HEK293T (cell line): Measurements from ENCODE around the gene TSPAN17.

Experiments used
- CTCF ChIA-PET: fragments of 350-600 bp; formaldehyde crosslinking; extraction: SDS; loops from one replicate; lab custom pipeline; 2021; ENCODE audit warnings: antibody characterized with exemption, inconsistent platforms; lab: Yijun Ruan, JAX
- POLR2A ChIA-PET: fragments of 350-600 bp; formaldehyde crosslinking; extraction: SDS; loops from one replicate; lab custom pipeline; 2020; ENCODE audit warnings: antibody characterized with exemption, inconsistent platforms; lab: Yijun Ruan, JAX
- DNase-seq: peaks from one replicate; pipeline ENCODE4 v3.0.0; 2012; ENCODE audit warnings: mixed read lengths; ENCODE audit errors: extremely low spot score
- ARNT ChIP-seq: fragments of 450-650 bp; IDR thresholded peaks from 2 replicates; pipeline ENCODE4 v1.6.1; 2017; ENCODE audit warnings: mild to moderate bottlenecking
- BHLHE40 ChIP-seq: fragments of 450-650 bp; IDR thresholded peaks from 2 replicates; pipeline ENCODE4 v1.6.1; 2016; ENCODE audit warnings: mild to moderate bottlenecking, moderate library complexity, borderline replicate concordance
- CTBP1 ChIP-seq: fragments of 450-650 bp; IDR thresholded peaks from 2 replicates; pipeline ENCODE4 v1.6.1; 2016; ENCODE audit warnings: borderline replicate concordance
- ELF4 ChIP-seq: fragments of 450-650 bp; IDR thresholded peaks from 2 replicates; pipeline ENCODE4 v1.6.1; 2017; ENCODE audit warnings: antibody characterized with exemption
- FOXA1 ChIP-seq: fragments of 450-650 bp; IDR thresholded peaks from 2 replicates; pipeline ENCODE4 v1.6.1; 2016; ENCODE audit warnings: mild to moderate bottlenecking
- FOXK2 ChIP-seq: fragments of 450-650 bp; IDR thresholded peaks from 2 replicates; pipeline ENCODE4 v1.6.1; 2016; ENCODE audit warnings: mild to moderate bottlenecking
- FOXM1 ChIP-seq: fragments of 450-650 bp; IDR thresholded peaks from 2 replicates; pipeline ENCODE4 v1.6.1; 2017; ENCODE audit warnings: mild to moderate bottlenecking, borderline replicate concordance
- HDGF ChIP-seq: fragments of 450-650 bp; IDR thresholded peaks from 2 replicates; pipeline ENCODE4 v1.6.1; 2017; ENCODE audit warnings: antibody characterized with exemption, borderline replicate concordance
- L3MBTL2 ChIP-seq: fragments of 450-650 bp; conservative IDR thresholded peaks from 2 replicates; pipeline ENCODE4 v1.6.1; 2016; ENCODE audit warnings: mild to moderate bottlenecking
- LEF1 ChIP-seq: fragments of 450-650 bp; IDR thresholded peaks from 2 replicates; pipeline ENCODE4 v1.6.1; 2017; ENCODE audit warnings: mild to moderate bottlenecking, borderline replicate concordance
- NFRKB ChIP-seq: fragments of 450-650 bp; IDR thresholded peaks from 2 replicates; pipeline ENCODE4 v1.6.1; 2016; ENCODE audit warnings: mild to moderate bottlenecking, moderate library complexity
- SP1 ChIP-seq: fragments of 450-650 bp; IDR thresholded peaks from 2 replicates; pipeline ENCODE4 v1.6.1; 2017
- SUZ12 ChIP-seq: fragments of 450-650 bp; IDR thresholded peaks from 2 replicates; pipeline ENCODE4 v1.6.1; 2016; ENCODE audit warnings: mild to moderate bottlenecking
- TARDBP ChIP-seq: fragments of 450-650 bp; IDR thresholded peaks from 2 replicates; pipeline ENCODE4 v1.6.1; 2016
- ZNF384 ChIP-seq: fragments of 450-650 bp; IDR thresholded peaks from 2 replicates; pipeline ENCODE4 v1.6.1; 2016
- TF ChIP-seq, protein P1 (sequence below): fragments of 450-650 bp; IDR thresholded peaks from 2 replicates; pipeline ENCODE4 v1.6.1; 2016

TSPAN17 gene

DNA sequence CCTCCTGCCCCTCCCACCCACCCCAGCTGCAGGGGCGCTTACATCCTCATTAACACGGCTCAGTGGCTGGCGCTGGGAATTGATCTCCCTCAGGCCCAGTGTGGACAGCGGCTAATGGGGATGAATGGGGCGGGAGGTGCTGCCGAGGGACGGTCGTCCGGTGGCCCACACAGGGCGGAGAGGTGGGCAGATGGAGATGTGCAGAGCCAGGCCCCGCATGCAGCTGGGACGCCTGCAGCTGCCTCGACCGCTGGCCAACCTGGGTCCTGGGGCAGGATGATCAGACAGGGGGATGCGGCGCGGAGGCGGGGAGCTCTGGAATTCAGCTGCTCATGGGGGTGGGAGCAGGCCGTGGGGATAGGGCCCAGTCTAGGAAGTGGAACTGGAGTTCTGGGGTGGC is 17.6 kb downstream of the TSPAN17 start:
- no peak for DNase-seq
- TF ChIP-seq ARNT (no peak), LEF1 (no peak), SUZ12 (no peak)
- TF ChIP-seq, protein P1, sequence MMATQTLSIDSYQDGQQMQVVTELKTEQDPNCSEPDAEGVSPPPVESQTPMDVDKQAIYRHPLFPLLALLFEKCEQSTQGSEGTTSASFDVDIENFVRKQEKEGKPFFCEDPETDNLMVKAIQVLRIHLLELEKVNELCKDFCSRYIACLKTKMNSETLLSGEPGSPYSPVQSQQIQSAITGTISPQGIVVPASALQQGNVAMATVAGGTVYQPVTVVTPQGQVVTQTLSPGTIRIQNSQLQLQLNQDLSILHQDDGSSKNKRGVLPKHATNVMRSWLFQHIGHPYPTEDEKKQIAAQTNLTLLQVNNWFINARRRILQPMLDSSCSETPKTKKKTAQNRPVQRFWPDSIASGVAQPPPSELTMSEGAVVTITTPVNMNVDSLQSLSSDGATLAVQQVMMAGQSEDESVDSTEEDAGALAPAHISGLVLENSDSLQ: no peak
- ChIA-PET CTCF (no interaction called here), POLR2A (no interaction called here)

DNA sequence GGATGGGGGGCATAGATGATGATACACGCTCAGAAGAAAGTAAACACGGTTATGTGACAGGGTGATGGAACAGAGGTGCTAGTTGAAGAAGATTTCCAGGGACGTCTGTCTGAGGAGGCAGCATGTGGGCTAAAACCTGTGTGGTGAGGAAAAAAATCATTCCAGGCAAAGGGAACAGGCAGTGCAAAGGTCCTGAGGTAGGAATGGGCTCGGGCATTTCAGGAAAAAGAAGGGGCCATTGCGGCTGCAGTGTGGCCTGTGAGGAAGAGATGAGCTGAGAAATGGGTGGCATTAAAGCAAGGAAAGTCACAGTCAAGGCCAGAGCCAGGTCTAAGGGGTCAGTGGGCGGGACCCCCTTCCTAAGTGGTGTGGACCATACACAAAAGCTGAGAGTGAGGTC is 18.2 kb downstream of the TSPAN17 start:
- DNase-seq: no peak
- POLR2A ChIA-PET: no interaction called here

DNA sequence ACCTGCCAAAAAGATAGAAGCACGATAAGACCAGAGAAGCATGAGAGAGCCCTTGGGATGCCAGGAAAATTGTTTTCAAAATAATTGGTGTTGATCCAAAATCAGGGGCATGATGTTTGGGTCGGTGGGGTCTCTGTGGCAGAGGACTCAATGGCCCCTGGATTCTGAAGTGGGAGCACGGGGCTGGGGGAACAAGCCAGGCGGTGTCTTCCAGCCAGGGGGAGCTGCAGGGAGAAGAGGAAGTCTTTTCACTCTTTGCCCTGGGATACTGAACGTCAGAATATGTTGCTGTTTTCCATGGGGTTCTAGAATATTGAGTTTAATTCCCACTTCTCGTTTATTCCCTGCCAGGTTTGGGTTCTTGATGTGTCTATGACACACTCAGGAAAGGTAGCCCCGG is 20.4 kb downstream of the TSPAN17 start:
- ChIA-PET POLR2A (interaction anchor here (0.8 kb wide), 1 partner anchor 21 kb away, joined by 3 read pairs; the partner anchor contains the start of gene TSPAN17), CTCF (no interaction called here)
- no peak for DNase-seq
- TF ChIP-seq HDGF: no peak
- no peak for TF ChIP-seq SP1
- TF ChIP-seq ARNT: no peak
- TF ChIP-seq CTBP1: no peak
- TF ChIP-seq ELF4: no peak
- TF ChIP-seq L3MBTL2: no peak
- TF ChIP-seq NFRKB: no peak
- no peak for TF ChIP-seq FOXA1
- TF ChIP-seq LEF1: no peak
- no peak for TF ChIP-seq FOXM1
- TF ChIP-seq SUZ12: no peak
- TF ChIP-seq BHLHE40: no peak

More for the DNA sequence above, 18.2 kb downstream of the TSPAN17 start:
- CTCF ChIA-PET: no interaction called here
- TF ChIP-seq, protein P1: no peak
- TF ChIP-seq SP1: no peak
- no peak for TF ChIP-seq ARNT
- no peak for TF ChIP-seq BHLHE40
- TF ChIP-seq SUZ12: no peak
- no peak for TF ChIP-seq LEF1

DNA sequence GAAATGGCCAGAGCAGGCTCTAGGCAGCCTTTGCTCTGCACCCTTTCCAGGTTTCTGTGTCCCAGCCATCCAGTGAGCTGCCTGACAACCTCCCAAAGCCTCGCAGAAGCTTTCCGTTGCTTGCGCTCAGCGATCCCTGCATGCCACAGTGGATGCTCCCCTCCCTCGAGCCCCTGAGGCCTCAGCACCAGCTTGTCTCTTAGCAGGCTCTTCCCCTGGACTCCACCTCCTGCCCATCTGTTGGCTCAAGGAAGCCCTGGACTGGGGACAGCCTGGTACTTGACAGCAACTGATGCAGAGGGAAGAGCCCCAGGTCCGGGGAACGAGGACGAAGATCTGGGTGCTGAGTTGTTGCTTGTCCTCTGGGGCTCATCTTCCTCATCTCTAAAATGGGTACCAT is 23.2 kb downstream of the TSPAN17 start:
- TF ChIP-seq ELF4: no peak
- ChIA-PET POLR2A (interaction anchor here (0.7 kb wide), 1 partner anchor 10 kb away, joined by 4 read pairs; no protein-coding TSS in a partner anchor), CTCF (interaction anchor here (1.4 to 2.9 kb wide), 2 partner anchors 10 to 12 kb away, joined by 5 to 28 read pairs; no protein-coding TSS in a partner anchor)
- DNase-seq: no peak

DNA sequence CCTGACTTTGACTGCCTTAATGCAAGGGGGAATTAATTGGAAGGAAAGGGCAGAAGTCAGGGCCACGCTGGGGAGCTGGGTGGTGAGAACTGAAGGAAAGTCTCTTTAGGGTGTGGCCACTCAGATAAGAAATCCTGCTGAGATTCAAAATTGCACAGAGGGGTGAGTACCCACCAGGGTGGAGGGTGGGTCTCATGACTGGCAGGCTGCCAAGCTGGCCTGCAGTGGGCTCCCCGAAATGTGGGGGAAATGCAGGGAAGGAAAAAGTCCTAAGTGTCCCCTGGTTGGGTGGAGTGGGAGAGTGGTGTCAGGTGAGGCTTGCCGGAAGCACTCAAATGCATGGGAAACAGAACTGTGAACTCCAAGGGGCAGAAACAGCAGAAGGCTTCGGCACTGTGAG is 24.1 kb downstream of the TSPAN17 start:
- TF ChIP-seq HDGF: no peak
- no peak for TF ChIP-seq TARDBP
- no peak for TF ChIP-seq SUZ12
- TF ChIP-seq CTBP1: no peak
- TF ChIP-seq BHLHE40: no peak
- TF ChIP-seq FOXA1: no peak
- TF ChIP-seq, protein P1: no peak
- TF ChIP-seq ELF4: no peak
- no peak for TF ChIP-seq L3MBTL2
- TF ChIP-seq LEF1: no peak
- no peak for TF ChIP-seq SP1
- no peak for TF ChIP-seq FOXM1
- no peak for TF ChIP-seq FOXK2
- TF ChIP-seq NFRKB: no peak
- TF ChIP-seq ZNF384: no peak
- TF ChIP-seq ARNT: no peak
- ChIA-PET CTCF (interaction anchor here (1.0 kb wide), 1 partner anchor 11 kb away, joined by 3 read pairs; no protein-coding TSS in a partner anchor), POLR2A (no interaction called here)
- no peak for DNase-seq

DNA sequence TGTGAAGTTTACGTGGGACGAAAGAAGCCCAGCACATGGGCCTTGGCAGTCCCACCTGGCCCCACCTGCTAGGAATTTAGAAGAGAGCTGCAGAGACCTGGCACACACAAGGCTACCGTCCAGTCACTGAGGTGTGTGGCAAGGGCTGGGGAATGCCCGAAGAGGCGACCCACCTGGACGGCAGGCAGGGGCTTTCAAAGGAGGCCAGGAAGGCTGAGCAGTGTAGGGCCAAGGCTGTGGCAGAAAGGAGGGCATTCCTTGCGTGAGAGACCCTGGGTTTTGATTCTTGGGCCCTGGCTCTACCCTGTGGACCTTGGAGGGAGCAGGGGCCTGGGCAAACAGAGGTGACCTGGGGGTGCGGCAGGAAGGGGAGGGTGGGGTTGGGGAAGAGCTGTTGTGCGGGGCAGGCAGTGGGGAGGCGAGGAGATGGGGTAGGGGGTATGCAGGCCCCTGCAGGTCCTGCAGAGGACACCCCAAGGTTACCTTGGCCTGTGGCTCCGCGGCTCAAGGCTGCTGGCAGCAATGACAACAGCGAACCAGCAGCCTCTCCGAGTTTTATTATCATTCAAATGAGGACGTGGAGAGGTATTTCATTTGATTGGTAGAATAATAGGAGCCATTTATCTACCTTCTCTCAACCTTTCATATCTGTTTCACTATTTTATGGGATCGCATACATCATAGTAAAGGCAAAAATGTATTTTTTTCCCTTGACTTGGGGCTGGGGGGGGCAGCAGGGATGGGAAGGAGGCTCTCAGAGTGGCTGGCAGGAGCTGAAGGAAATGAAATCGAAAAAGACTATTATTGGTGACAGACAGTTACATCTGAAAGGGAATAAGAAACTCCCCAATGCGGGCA is 24.8 kb downstream of the TSPAN17 start:
- CTCF ChIA-PET: interaction anchor here (1.0 to 2.8 kb wide), 2 partner anchors 11 to 12 kb away, joined by 3 to 10 read pairs; no protein-coding TSS in a partner anchor
- POLR2A ChIA-PET: no interaction called here
- DNase-seq: no peak
- no peak for TF ChIP-seq ELF4
- no peak for TF ChIP-seq CTBP1
- TF ChIP-seq FOXK2: no peak
- no peak for TF ChIP-seq HDGF
- no peak for TF ChIP-seq L3MBTL2
- TF ChIP-seq LEF1: no peak
- TF ChIP-seq FOXA1: no peak
- TF ChIP-seq, protein P1: no peak
- TF ChIP-seq ZNF384: no peak
- TF ChIP-seq FOXM1: no peak
- TF ChIP-seq SUZ12: no peak
- no peak for TF ChIP-seq ARNT
- TF ChIP-seq SP1: no peak
- TF ChIP-seq BHLHE40: no peak
- TF ChIP-seq TARDBP: no peak
- no peak for TF ChIP-seq NFRKB
